ENCODE measurements around the gene PIEZO2. TPM values are rescaled to one million over a fixed set of nuclear protein-coding genes. Genes with fewer than 3 reads are reported as not detected.

PIEZO2 gene
- total RNA-seq, 1 donor from 2014 or later, result 1.7 TPM

GRCh38 chr18:10856132-10856531 lies 293.2 kb downstream of the PIEZO2 start:
- peaks cover 51% of the 10 kb centered on the region for H3K27me3 Mint-ChIP-seq
- no peaks in the 10 kb centered on the region for H3K9me3 Mint-ChIP-seq (ENCODE audit: low read depth)
- no peak for TF ChIP-seq CTCF (IDR thresholded peaks at IDR 0.05; ENCODE audit: unreplicated experiment)
- no peak for DNase-seq (ENCODE audit: low spot score, unreplicated experiment)
- H3K4me1 Mint-ChIP-seq (ENCODE audit: low read depth), result peaks cover 3% of the 10 kb centered on the region
- H3K27ac Mint-ChIP-seq, result no peak overlapping the region
- H3K36me3 Mint-ChIP-seq (ENCODE audit: insufficient read depth), result no peaks in the 10 kb centered on the region
- H3K4me3 Mint-ChIP-seq (ENCODE audit: low read depth), result no peak overlapping the region

GRCh38 chr18:10852385-10853303 lies 296.7 kb downstream of the PIEZO2 start:
- no peak for TF ChIP-seq CTCF (IDR thresholded peaks at IDR 0.05; ENCODE audit: unreplicated experiment)
- no peak overlapping the region for H3K4me3 Mint-ChIP-seq (ENCODE audit: low read depth)
- peaks cover 10% of the 10 kb centered on the region for H3K4me1 Mint-ChIP-seq (ENCODE audit: low read depth)
- H3K36me3 Mint-ChIP-seq (ENCODE audit: insufficient read depth), result no peaks in the 10 kb centered on the region
- H3K27ac Mint-ChIP-seq, result no peak overlapping the region
- H3K27me3 Mint-ChIP-seq, result peaks cover 51% of the 10 kb centered on the region
- H3K9me3 Mint-ChIP-seq (ENCODE audit: low read depth), result no peaks in the 10 kb centered on the region
- DNase-seq (ENCODE audit: low spot score, unreplicated experiment), result no peak

GRCh38 chr18:10851824-10852319 lies 297.5 kb downstream of the PIEZO2 start:
- peak; percentile 82 for TF ChIP-seq CTCF (IDR thresholded peaks at IDR 0.05; ENCODE audit: unreplicated experiment)
- H3K27me3 Mint-ChIP-seq, result peaks cover 44% of the 10 kb centered on the region
- peaks cover 14% of the 10 kb centered on the region for H3K4me1 Mint-ChIP-seq (ENCODE audit: low read depth)
- H3K36me3 Mint-ChIP-seq (ENCODE audit: insufficient read depth), result no peaks in the 10 kb centered on the region
- no peak for DNase-seq (ENCODE audit: low spot score, unreplicated experiment)
- H3K9me3 Mint-ChIP-seq (ENCODE audit: low read depth), result no peaks in the 10 kb centered on the region
- no peak overlapping the region for H3K4me3 Mint-ChIP-seq (ENCODE audit: low read depth)
- H3K27ac Mint-ChIP-seq, result no peak overlapping the region

- Mint-ChIP-seq H3K9me3 (ENCODE audit: low read depth) (peaks cover 7% of the 10 kb centered on the region), H3K36me3 (ENCODE audit: insufficient read depth) (peaks cover 2% of the 10 kb centered on the region), H3K4me3 (ENCODE audit: low read depth) (no peak overlapping the region), H3K27ac (no peak overlapping the region), H3K27me3 (peaks cover 37% of the 10 kb centered on the region), H3K4me1 (ENCODE audit: low read depth) (peaks cover 14% of the 10 kb centered on the region)
- TF ChIP-seq CTCF (IDR thresholded peaks at IDR 0.05; ENCODE audit: unreplicated experiment), result no peak
- DNase-seq (ENCODE audit: low spot score, unreplicated experiment), result no peak
Measured at GRCh38 chr18:10850840-10851239, 298.5 kb downstream of the PIEZO2 start.

- TF ChIP-seq CTCF (IDR thresholded peaks at IDR 0.05; ENCODE audit: unreplicated experiment), result no peak
- H3K4me3 Mint-ChIP-seq (ENCODE audit: low read depth), result no peak overlapping the region
- no peak for DNase-seq (ENCODE audit: low spot score, unreplicated experiment)
- peaks cover 3% of the 10 kb centered on the region for H3K36me3 Mint-ChIP-seq (ENCODE audit: insufficient read depth)
- peaks cover 14% of the 10 kb centered on the region for H3K4me1 Mint-ChIP-seq (ENCODE audit: low read depth)
- peaks cover 8% of the 10 kb centered on the region for H3K9me3 Mint-ChIP-seq (ENCODE audit: low read depth)
- H3K27ac Mint-ChIP-seq, result no peak overlapping the region
- peaks cover 36% of the 10 kb centered on the region for H3K27me3 Mint-ChIP-seq
Measured at GRCh38 chr18:10850216-10850615, 299.2 kb downstream of the PIEZO2 start.
